ENCODE data around the gene ADGRF3. TPM values are rescaled to one million over a fixed set of nuclear protein-coding genes. Genes with fewer than 3 reads are reported as not detected.

ADGRF3 gene
- total RNA-seq, 1 experiment from 2014 or later: not detected

- Histone ChIP-seq H4K20me1 (ENCODE audit: insufficient read depth) (0 out of 2 replicates have a peak, but pooled peaks cover 3% of the 10 kb centered on the region), H3K36me3 (ENCODE audit: control insufficient read depth in 1 of 2, insufficient read depth in 2 of 2, low read length in 2 of 2) (peaks cover 9 to 39% of the 10 kb centered on the region in 2 experiments), H3K9ac (ENCODE audit: low read length) (no peak overlapping the region), H3K4me3 (replicated peaks in 1 of 2; ENCODE audit: low read depth in 1 of 2, low read length in 2 of 2) (no peak overlapping the region), H3K79me2 (ENCODE audit: insufficient read depth, low read length) (peaks cover 23% of the 10 kb centered on the region; the same call in 1 of the 2 replicates), H3K9me2 (ENCODE audit: insufficient read depth) (no peaks in the 10 kb centered on the region), H3K4me1 (ENCODE audit: control insufficient read depth in 1 of 2, insufficient read depth in 2 of 2, low read length in 2 of 2) (no peaks in the 10 kb centered on the region), H3K27ac (ENCODE audit: low read depth, low read length) (no peak overlapping the region), H3K4me2 (ENCODE audit: low read length) (no peak overlapping the region), H3K27me3 (ENCODE audit: insufficient read depth, low read length) (no peaks in the 10 kb centered on the region), H3K9me3 (ENCODE audit: control insufficient read depth in 1 of 2, insufficient read depth in 1 of 2, low read depth in 1 of 2, low read length in 2 of 2) (no peaks in the 10 kb centered on the region), H2AFZ (ENCODE audit: low read depth, low read length, poor library complexity, severe bottlenecking) (no peak overlapping the region)
- DNase-seq (ENCODE audit: low read depth, low spot score): no peak
- CTCF ChIA-PET: no interaction called here
- TF ChIP-seq RAD21 (IDR thresholded peaks at IDR 0.05; ENCODE audit: low read depth) (no peak), TCF7L2 (IDR thresholded peaks at IDR 0.05; ENCODE audit: borderline replicate concordance, extremely low read depth, insufficient read depth, insufficient read length) (no peak), POLR2A (IDR thresholded peaks at IDR 0.05; ENCODE audit: borderline replicate concordance, extremely low read depth, insufficient read depth, insufficient read length) (no peak), ZFX (IDR thresholded peaks at IDR 0.05) (no peak), SRF (IDR thresholded peaks at IDR 0.05; ENCODE audit: low read depth) (no peak), ZBTB33 (IDR thresholded peaks at IDR 0.05; ENCODE audit: extremely low read depth, insufficient replicate concordance, low read length) (no peak), CTCF (IDR thresholded peaks at IDR 0.05 in 2 of 3, conservative IDR thresholded peaks at IDR 0.05 in 1 of 3; ENCODE audit: borderline replicate concordance in 1 of 3, insufficient read depth in 1 of 3, low read depth in 2 of 3, low read length in 2 of 3) (no peak), EZH2 (IDR thresholded peaks at IDR 0.05) (no peak)
- intact Hi-C loops (cut with micrococcal nuclease): no loop called here
- BruUV-seq (replicated peaks): no TSS peak
- RAD21 ChIA-PET (ENCODE audit: low non-redundant PET in 1 of 2, low total read pairs in 2 of 2, uncharacterized antibody in 2 of 2, unreplicated experiment in 2 of 2): no interaction called here
- POLR2A ChIA-PET: no interaction called here
- ATAC-seq: no peak
Measured at GRCh38 chr2:26380281-26380680, 33.7 kb upstream of the ADGRF3 start.
